Activated T-helper 1 cell treated with anti-CD3 and anti-CD28 coated beads, Interleukin-2, amount 50 U/mL, for 16 hours (primary cell): ENCODE results near the gene WNT4.

Experiments
- DNase-seq, 2 donors: peaks; one replicate each; pipeline ENCODE4 v3.0.0-alpha.2; 2020; ENCODE audit warnings: low read depth in 1 of 2, low spot score in 1 of 2

WNT4 gene

DNA sequence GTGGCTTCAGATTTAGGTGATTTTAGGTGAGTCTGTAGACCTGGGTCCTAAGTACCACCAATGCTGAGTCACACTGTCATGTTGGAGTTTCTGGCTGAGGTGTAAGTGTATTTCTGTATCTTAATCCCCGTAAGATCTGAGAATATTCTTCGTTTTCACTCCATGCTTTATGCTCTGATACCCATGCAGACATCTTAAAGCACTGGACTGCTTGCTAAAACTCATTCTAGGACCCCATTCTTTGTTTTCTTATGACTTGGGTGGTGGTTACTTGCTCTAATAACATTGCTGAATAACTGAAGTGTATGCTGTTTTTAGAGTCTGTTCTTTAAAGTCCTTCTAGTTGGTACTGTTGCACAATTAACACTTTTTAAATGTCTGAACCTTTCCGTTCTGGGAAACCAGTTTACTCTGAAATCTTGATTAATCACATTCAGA lies 53.7 kb downstream of the WNT4 start:
- no peak for DNase-seq

- DNase-seq: no peak
Measured at GRCh38 chr1:22088331-22088730, 54.6 kb downstream of the WNT4 start.

DNA sequence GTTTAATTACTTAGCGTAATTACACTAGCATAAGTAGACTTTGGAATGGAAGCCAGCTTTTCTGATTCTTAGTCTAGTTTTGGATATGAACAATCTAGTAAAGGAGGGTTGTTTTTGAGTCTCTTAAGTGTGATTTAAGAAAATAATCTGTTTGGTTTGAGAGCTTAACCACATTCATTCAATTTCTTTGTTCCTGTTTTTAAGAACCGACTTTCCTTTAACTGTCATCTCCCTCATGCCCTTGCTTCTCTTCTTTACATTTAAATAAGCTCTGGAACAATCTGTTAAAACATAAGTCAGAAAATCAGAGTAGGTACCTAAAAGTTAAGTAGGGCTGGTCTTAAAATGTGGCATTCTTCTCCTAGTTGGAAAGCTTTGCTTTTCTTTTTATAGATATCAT lies 62.7 kb downstream of the WNT4 start:
- no peak for DNase-seq

DNA sequence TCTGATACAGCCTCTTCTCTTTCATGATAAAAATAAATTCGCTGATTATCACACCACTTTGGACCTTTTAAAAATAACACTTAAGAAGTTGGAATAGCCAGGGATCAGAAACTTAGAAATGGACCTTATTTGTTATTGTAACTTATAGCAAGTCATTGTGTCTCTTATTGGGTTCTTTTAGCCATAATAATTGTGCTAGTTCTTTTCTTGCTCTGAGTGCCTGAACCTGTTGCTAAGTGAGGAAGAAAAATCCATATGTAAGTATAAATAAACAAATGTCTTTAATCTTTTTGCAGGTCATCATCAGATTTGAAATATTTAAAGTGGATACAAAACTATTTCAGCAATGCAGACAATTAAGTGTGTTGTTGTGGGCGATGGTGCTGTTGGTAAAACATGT lies 64.8 kb downstream of the WNT4 start:
- DNase-seq: no peak

- no peak for DNase-seq
Measured at GRCh38 chr1:22077728-22078127, 65.2 kb downstream of the WNT4 start.

DNA sequence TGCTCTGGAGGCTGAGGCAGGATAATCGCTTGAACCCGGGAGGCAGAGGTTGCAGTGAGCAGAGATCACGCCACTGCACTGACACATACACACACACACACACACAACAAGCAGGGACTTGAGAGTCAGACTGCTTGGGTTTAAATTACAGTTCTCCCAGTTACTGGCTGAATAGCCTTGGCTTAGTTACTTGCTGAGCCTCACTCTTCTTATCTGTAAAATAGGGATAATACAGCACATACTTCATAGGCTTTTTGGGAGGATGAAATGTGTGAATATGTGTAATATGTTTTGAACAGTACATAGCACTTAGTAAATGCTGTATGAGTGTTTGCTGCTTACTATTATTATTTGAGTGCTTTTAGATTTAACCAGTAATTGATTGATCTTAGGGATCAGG lies 66.6 kb downstream of the WNT4 start:
- DNase-seq: no peak

DNA sequence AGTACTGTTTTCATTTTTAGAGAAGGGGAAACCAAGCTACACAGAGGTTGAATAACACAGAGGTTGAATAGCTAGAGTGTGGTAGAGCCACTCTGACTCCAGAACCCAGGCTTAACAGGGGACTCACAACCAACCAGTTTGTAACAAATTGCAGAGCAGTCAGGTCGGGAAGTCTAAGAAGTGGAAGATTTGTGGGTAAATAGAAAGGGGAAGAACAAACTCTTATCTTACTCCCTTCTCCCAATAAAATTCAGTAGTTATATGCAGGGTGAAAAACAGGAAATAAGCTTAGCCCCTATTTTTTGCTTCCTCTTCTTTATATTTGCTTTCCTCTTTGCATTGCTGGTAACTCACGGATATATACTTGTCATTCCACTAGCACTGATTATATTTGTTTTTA lies 67.2 kb downstream of the WNT4 start:
- no peak for DNase-seq

- no peak for DNase-seq
Measured at GRCh38 chr1:22074803-22075202, 68.1 kb downstream of the WNT4 start.

DNA sequence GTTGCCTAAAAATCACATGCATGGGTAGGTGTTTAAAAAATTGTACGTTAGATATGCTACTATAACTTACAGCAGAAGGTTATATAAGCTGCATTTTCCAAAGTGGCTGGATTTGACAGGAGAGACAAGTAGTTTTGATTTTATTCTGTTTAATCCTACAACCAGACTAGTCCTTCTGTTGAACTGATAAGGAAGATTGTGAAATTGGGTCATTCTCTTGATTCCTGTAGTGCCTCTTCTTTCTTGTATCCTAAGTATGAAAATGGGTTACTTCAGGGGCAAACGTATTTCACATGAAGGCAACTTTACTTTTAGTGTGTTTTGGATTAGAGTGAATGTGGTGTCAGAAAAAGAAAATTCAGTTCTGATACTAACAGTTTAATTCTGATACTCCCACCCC lies 71.4 kb downstream of the WNT4 start:
- DNase-seq: no peak
